Measurements from ENCODE around the gene BTBD9. TPM values are rescaled to one million over a fixed set of nuclear protein-coding genes. Genes with fewer than 3 reads are reported as not detected.

BTBD9 gene
- total and polyA plus RNA-seq, 2 donors (not counting 3 experiments of a cell fraction or from before 2014, with no cell fraction given): 4.9 to 15.0 TPM

GRCh38 chr6:38149531-38149930 is 490.2 kb downstream of the BTBD9 start:
- FAIRE-seq: peak; percentile 8
- ChIA-PET POLR2A (no interaction called here), CTCF (interaction anchor here (1.0 kb wide), 1 partner anchor 345 kb away, joined by 3 read pairs; no protein-coding TSS in a partner anchor)
- TF ChIP-seq JUN (IDR thresholded peaks at IDR 0.05; ENCODE audit: borderline replicate concordance, insufficient read depth, insufficient read length, low read depth) (no peak), CTCF (IDR thresholded peaks at IDR 0.05; ENCODE audit: extremely low read depth in 1 of 2, insufficient read depth in 1 of 2, low read depth in 1 of 2, low read length in 2 of 2) (no peak), POLR2A (IDR thresholded peaks at IDR 0.05; ENCODE audit: low read depth, low read length) (no peak), MAX (IDR thresholded peaks at IDR 0.05; ENCODE audit: insufficient read depth, insufficient read length) (no peak)
- no peaks in the 10 kb centered on the region for H3K9me1 ChIP-seq (replicated peaks; ENCODE audit: control insufficient read depth, extremely low read depth, insufficient read depth, low read length)
- H3K79me2 ChIP-seq (ENCODE audit: control insufficient read depth, insufficient read depth, low read length): peaks cover 2% of the 10 kb centered on the region
- no TSS peak for BruUV-seq (replicated peaks)
- H3K9me3 ChIP-seq (replicated peaks; ENCODE audit: control insufficient read depth, insufficient read depth, low read length): no peaks in the 10 kb centered on the region
- dilution Hi-C loops (cut with MboI; ENCODE audit: extremely low pct_ligation_motif_present, low sequenced_read_pairs): no loop called here
- H3K4me2 ChIP-seq (ENCODE audit: insufficient read depth, low read length): no peak overlapping the region
- no peak overlapping the region for H2AFZ ChIP-seq (ENCODE audit: low read depth, low read length)
- H3K4me1 ChIP-seq (ENCODE audit: control insufficient read depth, extremely low read depth, insufficient read depth, low read length): peaks cover 2% of the 10 kb centered on the region
- H3K9ac ChIP-seq (replicated peaks; ENCODE audit: extremely low read depth, insufficient read depth, low read length): no peak overlapping the region
- intact Hi-C loops (cut with micrococcal nuclease): no loop called here
- peaks cover 0 to 2% of the 10 kb centered on the region in 2 experiments for H3K36me3 ChIP-seq (ENCODE audit: control insufficient read depth in 2 of 2, extremely low read depth in 1 of 2, insufficient read depth in 2 of 2, low read length in 2 of 2)
- DNase-seq (ENCODE audit: low read depth, low spot score): peak; percentile 29
- H3K27me3 ChIP-seq (ENCODE audit: control insufficient read depth in 2 of 2, insufficient read depth in 2 of 2, low read length in 2 of 2): no peaks in the 10 kb centered on the region
- H3K27ac ChIP-seq (ENCODE audit: insufficient read depth, low read depth, low read length): no peak overlapping the region
- H4K20me1 ChIP-seq (replicated peaks; ENCODE audit: control insufficient read depth, extremely low read depth, insufficient read depth, low read length): no peaks in the 10 kb centered on the region
- H3K4me3 ChIP-seq (replicated peaks in 1 of 3; ENCODE audit: insufficient read depth in 1 of 3, low read depth in 1 of 3, low read length in 3 of 3): no peak overlapping the region

- BruUV-seq (replicated peaks): no TSS peak
- Histone ChIP-seq H3K4me3 (replicated peaks in 1 of 3; ENCODE audit: insufficient read depth in 1 of 3, low read depth in 1 of 3, low read length in 3 of 3) (no peak overlapping the region), H3K9me1 (replicated peaks; ENCODE audit: control insufficient read depth, extremely low read depth, insufficient read depth, low read length) (no peaks in the 10 kb centered on the region), H3K27ac (ENCODE audit: insufficient read depth, low read depth, low read length) (no peak overlapping the region), H3K4me2 (ENCODE audit: insufficient read depth, low read length) (no peak overlapping the region), H3K9me3 (replicated peaks; ENCODE audit: control insufficient read depth, insufficient read depth, low read length) (no peaks in the 10 kb centered on the region), H3K79me2 (ENCODE audit: control insufficient read depth, insufficient read depth, low read length) (peaks cover 4% of the 10 kb centered on the region), H3K36me3 (ENCODE audit: control insufficient read depth in 2 of 2, extremely low read depth in 1 of 2, insufficient read depth in 2 of 2, low read length in 2 of 2) (peaks cover 0 to 2% of the 10 kb centered on the region in 2 experiments), H2AFZ (ENCODE audit: low read depth, low read length) (no peak overlapping the region), H3K9ac (replicated peaks; ENCODE audit: extremely low read depth, insufficient read depth, low read length) (no peak overlapping the region), H3K4me1 (ENCODE audit: control insufficient read depth, extremely low read depth, insufficient read depth, low read length) (no peaks in the 10 kb centered on the region), H4K20me1 (replicated peaks; ENCODE audit: control insufficient read depth, extremely low read depth, insufficient read depth, low read length) (no peaks in the 10 kb centered on the region), H3K27me3 (ENCODE audit: control insufficient read depth in 2 of 2, insufficient read depth in 2 of 2, low read length in 2 of 2) (no peaks in the 10 kb centered on the region)
- intact Hi-C loops (cut with micrococcal nuclease) (no loop called here), dilution Hi-C loops (cut with MboI; ENCODE audit: extremely low pct_ligation_motif_present, low sequenced_read_pairs) (no loop called here)
- FAIRE-seq (no peak), DNase-seq (ENCODE audit: low read depth, low spot score) (peak; percentile 23)
- TF ChIP-seq JUN (IDR thresholded peaks at IDR 0.05; ENCODE audit: borderline replicate concordance, insufficient read depth, insufficient read length, low read depth): no peak
- TF ChIP-seq MYC (IDR thresholded peaks at IDR 0.05; ENCODE audit: low read depth, low read length): no peak
- TF ChIP-seq POLR2A (IDR thresholded peaks at IDR 0.05; ENCODE audit: low read depth, low read length): no peak
- no peak for TF ChIP-seq CTCF (IDR thresholded peaks at IDR 0.05; ENCODE audit: extremely low read depth in 1 of 2, insufficient read depth in 1 of 2, low read depth in 1 of 2, low read length in 2 of 2)
- no peak for TF ChIP-seq FOS (IDR thresholded peaks at IDR 0.05; ENCODE audit: borderline replicate concordance, insufficient read depth, low read length)
- TF ChIP-seq GATA2 (IDR thresholded peaks at IDR 0.05; ENCODE audit: insufficient read depth, insufficient read length, low read depth, low read length): no peak
- no peak for TF ChIP-seq MAX (IDR thresholded peaks at IDR 0.05; ENCODE audit: insufficient read depth, insufficient read length)
- TF ChIP-seq EZH2 (IDR thresholded peaks at IDR 0.05; ENCODE audit: borderline replicate concordance, low read depth, low read length, severe bottlenecking): no peak
- TF ChIP-seq POLR2AphosphoS5 (IDR thresholded peaks at IDR 0.05; ENCODE audit: insufficient read depth, low read depth, low read length): no peak
- ChIA-PET POLR2A (no interaction called here), CTCF (interaction anchor here (0.6 to 1.3 kb wide), 2 partner anchors 338 to 346 kb away, joined by 4 to 5 read pairs; no protein-coding TSS in a partner anchor)
Observed at GRCh38 chr6:38148606-38149005, 491.1 kb downstream of the BTBD9 start.

Measured in endothelial cell of umbilical vein (primary cell).